GM12892 (cell line): ENCODE results near the gene GRK4.

Experiments
- DNase-seq: peaks from one replicate; pipeline ENCODE4 v3.0.0; 2011; ENCODE audit not compliant: insufficient read length
- FAIRE-seq: peaks from 2 replicates; lab custom pipeline; 2011; peaks lifted over from hg19 to GRCh38; lab: Jason Lieb, UNC
- POLR2A ChIP-seq: IDR thresholded peaks from 2 replicates; pipeline ENCODE4 v1.6.1; 2011; ENCODE audit warnings: low read depth, low read length, control low read depth
- POLR2AphosphoS5 ChIP-seq: IDR thresholded peaks from 2 replicates; pipeline ENCODE4 v1.6.1; 2011; ENCODE audit warnings: low read depth, low read length, control low read depth
- TAF1 ChIP-seq: IDR thresholded peaks from 2 replicates; pipeline ENCODE4 v1.6.1; 2011; ENCODE audit warnings: low read depth, mild to moderate bottlenecking, control low read depth, low read length, borderline replicate concordance

The GRK4 gene

DNA sequence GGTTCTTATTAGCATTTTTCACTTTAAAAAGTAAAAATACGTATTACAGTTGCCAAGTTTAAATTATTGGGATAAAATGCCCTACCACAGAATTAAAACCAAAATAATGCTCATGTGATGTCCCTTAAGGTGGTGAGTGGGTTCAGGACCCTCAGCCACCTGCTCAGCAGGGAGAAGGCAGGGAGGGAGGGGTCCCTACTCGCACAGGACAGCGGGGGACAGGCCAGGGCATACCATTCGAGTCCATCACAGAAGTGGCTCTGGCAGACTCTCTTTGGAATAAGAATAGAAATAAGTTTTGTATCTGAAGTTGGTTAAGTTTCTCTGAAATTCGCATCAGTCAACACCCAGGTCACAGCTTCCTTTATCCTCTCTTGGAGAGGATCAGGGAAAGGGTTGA, 37.9 kb upstream of the GRK4 start:
- DNase-seq, result no peak
- TF ChIP-seq TAF1 (no peak), POLR2A (no peak), POLR2AphosphoS5 (no peak)
- no peak for FAIRE-seq

DNA sequence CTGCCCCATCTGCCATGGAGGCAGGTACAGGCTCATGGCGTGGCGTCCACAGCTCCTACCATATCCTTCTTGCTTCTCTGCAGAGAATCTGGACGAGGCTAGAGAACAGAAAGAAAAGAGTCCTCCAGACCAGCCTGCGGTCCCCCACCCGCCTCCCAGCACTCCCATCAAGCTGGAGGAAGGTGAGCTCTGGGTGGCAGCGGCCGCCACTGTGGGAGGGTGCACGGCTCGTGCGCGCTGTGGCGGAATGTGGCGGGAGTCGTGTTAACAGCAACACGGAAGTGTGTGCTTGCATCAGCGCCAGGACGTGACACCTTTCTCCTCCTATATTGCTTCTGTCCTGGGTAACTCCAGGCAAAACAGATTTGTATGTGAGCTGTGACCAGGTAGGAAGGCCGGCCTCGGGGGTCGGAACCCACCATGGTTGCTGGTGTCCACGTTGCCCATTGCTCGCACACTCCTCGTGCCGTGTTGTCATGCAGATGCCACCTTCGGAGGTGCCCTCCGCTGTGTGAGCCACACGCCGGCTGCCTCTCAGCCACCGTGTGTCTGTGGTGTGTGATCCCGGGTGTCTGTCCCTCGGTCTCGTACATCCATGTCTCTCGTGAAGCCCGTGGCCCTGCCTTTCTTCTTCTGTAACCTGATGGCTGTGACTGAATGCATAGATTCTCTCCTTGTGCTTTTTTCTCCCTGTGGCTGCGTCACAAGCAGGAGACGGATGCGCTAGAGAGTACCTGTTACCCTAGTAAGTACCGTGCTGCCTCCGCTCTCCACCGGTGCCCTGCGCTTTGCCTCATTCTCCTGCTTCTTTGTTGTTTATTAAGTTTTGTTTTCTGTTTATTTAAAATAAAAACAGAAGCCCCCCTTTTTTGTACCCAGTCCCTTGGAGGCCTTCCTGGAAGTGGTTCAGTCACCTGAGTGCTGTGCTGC, 37.2 kb upstream of the GRK4 start:
- no peak for DNase-seq
- FAIRE-seq, result no peak
- no peak for TF ChIP-seq TAF1
- TF ChIP-seq POLR2A, result no peak
- no peak for TF ChIP-seq POLR2AphosphoS5

DNA sequence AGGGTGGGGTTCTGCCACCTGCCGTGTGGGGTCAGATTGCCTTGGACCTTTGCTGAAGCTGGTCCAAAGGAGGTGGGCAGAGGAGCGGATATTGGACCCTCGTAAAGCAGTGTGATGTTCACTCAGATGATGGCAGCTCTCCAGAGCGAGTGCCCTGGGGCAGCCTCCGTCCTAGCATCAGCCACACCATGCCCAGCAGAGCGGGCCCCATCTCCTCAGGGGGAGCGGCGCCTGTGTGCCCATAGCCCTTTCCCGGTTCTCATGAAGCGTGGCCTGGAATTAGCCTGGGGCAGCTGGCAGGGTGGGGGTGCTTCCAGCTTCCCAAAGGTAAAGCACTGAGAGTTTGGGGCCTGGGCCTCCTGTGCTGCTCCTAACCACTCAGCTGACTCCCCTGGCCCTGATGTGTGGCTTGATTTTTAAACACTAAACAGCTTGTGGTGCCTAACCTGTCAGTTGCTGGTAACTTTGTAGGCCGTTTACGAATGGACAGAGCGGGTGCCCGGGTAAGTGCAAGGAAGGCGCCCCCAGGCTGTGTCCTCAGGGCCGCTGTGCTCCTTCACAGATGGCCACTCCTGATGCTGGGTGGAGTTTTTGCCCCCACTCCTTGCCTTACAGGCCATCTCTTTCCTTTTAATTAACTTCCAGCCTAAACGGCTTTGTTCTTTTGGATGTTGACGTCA, 36.2 kb upstream of the GRK4 start:
- FAIRE-seq (no peak), DNase-seq (no peak)
- no peak for TF ChIP-seq POLR2A
- no peak for TF ChIP-seq TAF1
- no peak for TF ChIP-seq POLR2AphosphoS5

DNA sequence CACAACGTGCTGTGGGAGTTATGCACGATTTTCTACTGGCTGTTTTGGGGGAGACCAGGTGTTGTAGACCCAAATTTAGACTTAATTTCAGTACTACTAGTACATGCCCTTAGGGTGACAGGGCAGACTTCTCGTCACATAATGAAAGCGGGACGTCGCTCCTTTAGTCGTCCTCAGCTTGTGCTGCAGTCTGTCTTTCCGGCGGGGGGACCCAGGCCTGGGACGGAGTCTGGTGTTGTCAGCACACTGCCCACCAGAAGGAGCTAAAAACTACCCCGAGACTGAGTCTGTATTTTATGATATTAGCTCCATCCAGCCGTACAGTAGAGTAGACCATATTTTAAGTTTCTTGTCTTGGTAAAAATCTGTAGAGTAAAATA, 35.7 kb upstream of the GRK4 start:
- DNase-seq, result no peak
- FAIRE-seq, result no peak
- TF ChIP-seq TAF1 (no peak), POLR2A (no peak), POLR2AphosphoS5 (no peak)

DNA sequence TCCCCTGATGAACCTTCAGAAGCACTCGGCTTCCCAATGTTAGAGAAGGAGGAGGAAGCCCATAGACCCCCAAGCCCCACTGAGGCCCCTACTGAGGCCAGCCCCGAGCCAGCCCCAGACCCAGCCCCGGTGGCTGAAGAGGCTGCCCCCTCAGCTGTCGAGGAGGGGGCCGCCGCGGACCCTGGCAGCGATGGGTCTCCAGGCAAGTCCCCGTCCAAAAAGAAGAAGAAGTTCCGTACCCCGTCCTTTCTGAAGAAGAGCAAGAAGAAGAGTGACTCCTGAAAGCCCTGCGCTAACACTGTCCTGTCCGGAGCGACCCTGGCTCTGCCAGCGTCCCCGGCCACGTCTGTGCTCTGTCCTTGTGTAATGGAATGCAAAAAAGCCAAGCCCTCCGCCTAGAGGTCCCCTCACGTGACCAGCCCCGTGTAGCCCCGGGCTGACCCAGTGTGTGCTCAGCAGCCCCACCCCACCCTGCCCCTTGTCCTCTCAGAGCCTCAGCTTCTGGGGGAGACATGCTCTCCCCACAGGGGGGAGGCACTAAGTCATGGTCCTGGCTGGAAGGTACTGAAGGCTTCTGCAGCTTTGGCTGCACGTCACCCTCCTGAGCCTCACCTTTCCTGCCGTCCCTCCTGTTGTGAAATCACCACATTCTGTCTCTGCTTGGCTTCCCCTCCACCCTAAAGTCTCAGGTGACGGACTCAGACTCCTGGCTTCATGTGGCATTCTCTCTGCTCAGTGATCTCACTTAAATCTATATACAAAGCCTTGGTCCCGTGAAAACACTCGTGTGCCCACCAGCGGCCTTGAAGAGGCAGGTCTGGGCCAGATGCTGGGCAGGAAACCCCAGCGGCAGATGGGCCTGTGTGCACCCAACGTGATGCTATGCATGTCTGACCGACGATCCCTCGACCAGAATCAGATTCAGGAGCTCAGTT, 34.9 kb upstream of the GRK4 start:
- FAIRE-seq, result no peak

DNA sequence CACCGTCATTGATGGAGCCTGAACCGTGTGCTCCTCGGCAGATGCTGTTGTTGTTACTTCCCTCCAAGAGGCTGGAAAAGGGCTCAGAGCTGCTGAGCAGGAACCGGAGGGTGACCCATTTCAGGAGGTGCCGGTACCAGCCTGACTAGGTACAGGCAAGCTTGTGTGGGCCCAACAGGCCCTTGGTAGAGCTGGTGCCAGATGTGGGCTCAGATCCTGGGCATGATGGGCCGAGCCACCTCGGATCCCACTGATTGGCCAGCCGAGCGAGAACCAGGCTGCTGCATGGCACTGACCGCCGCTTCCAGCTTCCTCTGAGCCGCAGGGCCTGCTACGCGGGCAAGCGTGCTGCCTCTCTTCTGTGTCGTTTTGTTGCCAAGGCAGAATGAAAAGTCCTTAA, 33.9 kb upstream of the GRK4 start:
- no peak for FAIRE-seq
- TF ChIP-seq POLR2AphosphoS5, result peak; percentile 66; the same call in 1 of the 2 replicates
- no peak for TF ChIP-seq TAF1
- TF ChIP-seq POLR2A, result peak; percentile 43; the same call in 1 of the 2 replicates

More for the DNA sequence above, 34.9 kb upstream of the GRK4 start:
- TF ChIP-seq POLR2AphosphoS5 (peak; percentile 65), POLR2A (no peak)
- DNase-seq, result no peak

DNA sequence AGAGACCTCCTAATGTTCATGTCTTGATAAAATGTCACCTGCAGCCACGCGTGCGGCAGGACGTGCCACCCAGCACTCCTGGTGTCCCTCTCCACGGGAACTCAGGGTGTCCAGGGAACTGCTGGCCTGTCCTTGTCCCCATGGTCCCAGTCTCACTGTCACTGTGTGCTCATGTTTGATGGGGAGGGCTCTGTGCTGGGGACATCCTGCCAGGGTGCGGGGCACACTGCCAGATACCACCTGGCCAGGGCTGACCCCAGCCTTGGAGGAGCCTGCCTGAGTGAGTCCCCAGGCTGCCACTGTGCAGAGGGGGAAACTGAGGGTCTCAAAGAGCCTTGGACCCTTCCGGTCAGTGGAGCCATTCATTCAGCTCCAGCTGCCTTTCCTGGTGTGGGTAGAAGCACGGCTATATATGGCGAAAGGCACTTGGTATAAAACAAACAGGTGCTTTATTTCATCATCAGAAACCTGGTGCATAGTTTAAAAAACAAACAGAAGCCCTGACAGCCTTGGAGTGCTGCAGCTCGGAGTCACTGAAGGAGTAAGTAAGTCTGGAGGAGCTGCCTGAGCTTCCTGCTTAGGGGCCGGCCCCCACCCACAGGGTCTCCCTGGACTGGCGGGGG, 33.1 kb upstream of the GRK4 start:
- FAIRE-seq (no peak), DNase-seq (no peak)
- TF ChIP-seq POLR2AphosphoS5 (no peak; the same call in 1 of the 2 replicates), TAF1 (no peak)

More for the DNA sequence above, 33.9 kb upstream of the GRK4 start:
- no peak for DNase-seq

DNA sequence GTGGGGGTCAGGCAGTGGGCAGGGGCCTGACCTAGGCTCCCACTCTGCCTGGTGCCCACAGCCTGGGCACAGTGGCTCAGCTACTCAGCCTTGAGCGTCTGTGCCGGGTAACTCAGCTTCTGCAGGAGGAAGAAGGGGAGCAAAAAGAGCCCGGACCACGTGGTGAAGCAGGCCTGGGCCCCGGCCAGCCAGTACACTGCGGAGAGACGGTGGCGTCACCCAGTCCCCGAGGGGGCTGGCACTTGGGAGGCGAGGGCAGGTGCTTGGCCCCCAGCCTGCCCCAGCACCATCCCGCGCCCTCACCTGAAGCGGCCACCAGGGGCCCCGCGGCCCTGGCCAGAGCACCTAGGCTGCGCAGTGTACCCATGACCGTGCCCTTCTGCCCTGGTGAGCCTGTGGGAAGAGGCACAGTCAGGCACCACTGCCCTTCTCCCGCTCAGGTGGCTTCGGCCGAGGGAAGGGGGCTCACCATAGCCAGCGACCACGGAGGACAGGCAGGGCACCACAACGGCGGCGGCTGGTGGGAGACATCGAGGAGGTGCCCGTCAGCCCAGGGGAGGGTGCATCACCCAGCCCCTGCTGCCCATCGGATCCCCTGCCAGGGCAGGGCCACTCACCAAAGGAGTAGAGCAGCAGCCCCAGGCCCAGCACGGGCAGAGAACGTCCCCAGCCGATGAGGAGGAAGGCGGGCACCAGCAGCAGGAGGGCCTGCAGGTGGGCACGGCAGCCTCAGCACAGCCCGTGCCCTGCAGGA, 32.4 kb upstream of the GRK4 start:
- DNase-seq (no peak), FAIRE-seq (no peak)
- TF ChIP-seq POLR2AphosphoS5, result no peak
- TF ChIP-seq TAF1, result no peak
- no peak; the same call in 1 of the 2 replicates for TF ChIP-seq POLR2A

DNA sequence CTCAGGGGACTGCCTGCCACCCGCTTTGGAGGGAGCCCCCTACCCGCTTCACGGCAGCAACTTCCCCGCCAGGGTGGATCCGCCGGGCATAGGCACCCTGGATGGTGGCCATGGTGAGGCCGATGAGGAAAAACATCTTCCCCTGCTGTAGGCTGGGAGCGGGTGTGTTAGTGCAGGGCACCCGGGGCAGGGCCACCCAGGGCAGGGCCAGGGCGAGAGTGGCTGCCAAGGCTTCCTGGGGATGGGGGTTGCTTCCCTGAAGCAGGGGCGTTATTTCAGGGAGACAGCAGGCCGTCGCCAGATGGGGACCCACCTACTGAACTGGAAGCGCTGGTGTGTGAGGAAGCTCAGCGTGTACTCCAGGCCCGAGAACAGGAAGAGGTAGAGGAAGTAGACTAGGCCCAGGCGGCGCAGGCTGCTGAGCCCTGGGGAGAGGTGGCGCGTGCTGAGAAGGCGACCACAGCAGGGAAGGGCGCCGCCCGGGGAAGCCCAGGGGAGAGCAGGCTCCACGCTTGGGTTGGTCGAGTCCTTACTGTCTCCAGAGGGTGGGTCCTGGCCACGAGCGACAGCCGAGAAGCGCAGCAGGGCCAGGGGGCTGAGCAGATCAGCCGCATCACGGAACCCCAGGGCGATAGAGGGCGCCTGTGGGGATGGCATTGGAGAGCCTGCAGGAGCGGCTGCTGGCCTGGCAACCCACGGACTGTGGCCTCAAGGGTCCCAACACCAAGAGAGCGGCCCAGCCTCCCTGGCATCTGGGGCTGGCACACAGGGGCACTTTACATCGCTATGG, 31.7 kb upstream of the GRK4 start:
- TF ChIP-seq POLR2AphosphoS5, result peak; percentile 23; the same call in 1 of the 2 replicates
- TF ChIP-seq TAF1, result peak; percentile 14; the same call in 1 of the 2 replicates
- TF ChIP-seq POLR2A, result peak; percentile 16; the same call in 1 of the 2 replicates
- FAIRE-seq, result peak; percentile 94
- DNase-seq, result peak; percentile 68

DNA sequence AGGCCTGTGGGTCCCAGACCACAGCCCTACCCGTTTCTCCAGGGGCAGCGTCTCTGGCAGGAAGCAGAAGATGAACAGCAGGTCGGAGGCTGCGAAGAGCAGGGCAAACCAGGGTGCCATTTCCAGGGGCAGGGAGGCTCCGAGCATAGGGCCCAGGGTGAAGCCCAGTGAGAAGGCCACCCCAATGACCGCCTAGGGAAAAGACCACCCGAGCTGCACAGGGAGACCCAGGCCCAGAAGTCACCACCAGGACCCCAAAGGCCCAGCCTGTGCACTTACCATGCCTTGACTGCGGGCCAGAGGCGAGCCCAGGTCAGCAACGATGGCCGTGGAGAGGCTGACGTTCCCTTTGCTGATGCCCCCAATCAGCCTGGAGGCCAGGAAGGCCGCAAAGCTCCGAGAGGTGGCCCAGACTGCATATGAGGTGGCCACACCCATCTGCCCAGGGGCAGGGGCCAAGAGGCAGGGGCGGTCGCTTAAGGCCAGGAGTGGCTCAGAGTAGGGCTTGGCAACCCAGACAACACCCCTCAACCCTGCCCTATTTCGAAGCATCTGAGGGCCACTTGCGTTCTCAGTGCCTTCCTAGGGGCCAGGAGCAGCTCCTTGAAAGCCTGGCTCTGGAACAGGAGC, 30.9 kb upstream of the GRK4 start:
- no peak for DNase-seq
- FAIRE-seq, result peak; percentile 38
- no peak for TF ChIP-seq POLR2A
- no peak for TF ChIP-seq POLR2AphosphoS5
- no peak for TF ChIP-seq TAF1
